Measurements from ENCODE around the gene GNAQ.

GNAQ gene

DNA sequence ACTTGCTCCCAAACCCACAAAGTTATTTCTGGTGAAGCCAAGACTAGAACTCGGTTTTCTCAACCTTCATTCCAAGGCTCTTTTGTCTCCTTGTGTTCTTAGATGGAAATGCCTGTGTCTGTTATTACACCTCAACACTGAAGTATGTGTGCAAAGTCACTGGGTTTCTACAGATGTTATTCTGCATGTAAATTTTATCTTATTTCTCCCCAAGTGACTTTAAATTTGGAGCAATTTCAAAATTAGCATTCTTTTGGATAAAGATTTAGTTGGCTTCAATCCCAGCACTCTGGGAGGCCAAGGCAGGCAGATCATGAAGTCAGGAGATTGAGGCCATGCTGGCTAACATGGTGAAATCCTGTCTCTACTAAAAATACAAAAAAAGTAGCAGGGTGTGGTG, 279.1 kb downstream of the GNAQ start:
- TF ChIP-seq TCF12 (IDR thresholded peaks at IDR 0.05; ENCODE audit: low read depth): no peak
- no peak for TF ChIP-seq TEAD4 (IDR thresholded peaks at IDR 0.05)
- TF ChIP-seq FOXM1 (IDR thresholded peaks at IDR 0.05; ENCODE audit: borderline replicate concordance, low read depth): no peak
- TF ChIP-seq EP300 (IDR thresholded peaks at IDR 0.05; ENCODE audit: borderline replicate concordance): no peak
- no peak for TF ChIP-seq CEBPB (IDR thresholded peaks at IDR 0.05)

DNA sequence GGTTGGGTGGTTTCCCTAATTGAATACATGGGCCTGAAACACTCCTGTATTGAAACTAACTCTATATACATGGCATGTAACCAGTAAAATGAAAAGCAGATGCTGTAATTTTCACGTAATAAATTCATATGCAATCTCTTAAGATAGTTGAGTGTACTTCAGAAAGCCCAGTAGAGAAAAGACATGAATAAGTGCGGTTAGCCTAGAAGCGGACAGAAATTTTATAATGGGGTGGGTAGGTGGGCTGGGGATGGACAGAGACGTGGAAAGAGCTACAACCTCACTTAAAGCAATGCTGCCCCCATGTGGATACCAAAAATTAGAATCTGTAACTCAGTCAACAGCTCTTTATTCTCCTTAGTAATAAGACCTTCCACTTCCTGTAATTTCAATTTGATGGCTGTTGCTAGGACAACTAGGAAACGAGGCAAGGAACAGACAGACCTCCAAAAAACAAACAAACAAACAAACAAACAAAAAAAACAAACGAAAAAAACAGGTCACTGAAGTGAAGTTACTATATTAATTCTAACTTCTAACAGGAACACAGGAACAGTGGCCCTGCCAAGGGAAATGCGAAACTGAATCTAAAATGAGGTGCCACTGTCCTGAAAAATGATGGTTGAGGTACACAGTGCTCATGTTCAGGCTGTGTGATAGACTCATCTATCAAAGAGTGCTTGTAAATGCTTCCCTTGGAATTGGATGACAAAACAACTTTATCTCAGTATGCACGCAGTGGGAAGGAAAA, 280.1 kb downstream of the GNAQ start:
- TF ChIP-seq RAD21 (IDR thresholded peaks at IDR 0.05; ENCODE audit: low read depth): peak; percentile 67
- TF ChIP-seq MAX (IDR thresholded peaks at IDR 0.05): no peak

DNA sequence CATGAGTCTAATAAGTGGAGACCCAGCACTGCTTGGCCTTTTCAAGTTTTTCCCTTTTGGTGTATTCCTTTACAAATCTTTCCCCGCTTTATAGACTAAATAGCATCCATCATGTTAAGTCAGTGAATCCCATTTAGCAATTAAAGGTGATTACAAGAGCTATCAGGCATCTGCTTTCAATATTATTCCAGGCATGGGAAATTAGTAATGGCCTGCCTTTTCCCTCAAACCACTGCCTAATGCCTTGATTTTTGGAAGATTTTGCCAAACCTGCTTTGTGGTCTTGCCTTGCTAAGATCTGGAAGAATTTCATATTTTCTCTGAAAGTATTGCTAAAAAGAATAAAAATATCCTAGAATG, 280.6 kb downstream of the GNAQ start:
- TF ChIP-seq CEBPB (IDR thresholded peaks at IDR 0.05) (no peak), YY1 (IDR thresholded peaks at IDR 0.05; ENCODE audit: low read depth) (no peak), NFIC (IDR thresholded peaks at IDR 0.05) (no peak), ZBTB7A (IDR thresholded peaks at IDR 0.05; ENCODE audit: low read depth) (no peak)
- TF ChIP-seq, protein P1, sequence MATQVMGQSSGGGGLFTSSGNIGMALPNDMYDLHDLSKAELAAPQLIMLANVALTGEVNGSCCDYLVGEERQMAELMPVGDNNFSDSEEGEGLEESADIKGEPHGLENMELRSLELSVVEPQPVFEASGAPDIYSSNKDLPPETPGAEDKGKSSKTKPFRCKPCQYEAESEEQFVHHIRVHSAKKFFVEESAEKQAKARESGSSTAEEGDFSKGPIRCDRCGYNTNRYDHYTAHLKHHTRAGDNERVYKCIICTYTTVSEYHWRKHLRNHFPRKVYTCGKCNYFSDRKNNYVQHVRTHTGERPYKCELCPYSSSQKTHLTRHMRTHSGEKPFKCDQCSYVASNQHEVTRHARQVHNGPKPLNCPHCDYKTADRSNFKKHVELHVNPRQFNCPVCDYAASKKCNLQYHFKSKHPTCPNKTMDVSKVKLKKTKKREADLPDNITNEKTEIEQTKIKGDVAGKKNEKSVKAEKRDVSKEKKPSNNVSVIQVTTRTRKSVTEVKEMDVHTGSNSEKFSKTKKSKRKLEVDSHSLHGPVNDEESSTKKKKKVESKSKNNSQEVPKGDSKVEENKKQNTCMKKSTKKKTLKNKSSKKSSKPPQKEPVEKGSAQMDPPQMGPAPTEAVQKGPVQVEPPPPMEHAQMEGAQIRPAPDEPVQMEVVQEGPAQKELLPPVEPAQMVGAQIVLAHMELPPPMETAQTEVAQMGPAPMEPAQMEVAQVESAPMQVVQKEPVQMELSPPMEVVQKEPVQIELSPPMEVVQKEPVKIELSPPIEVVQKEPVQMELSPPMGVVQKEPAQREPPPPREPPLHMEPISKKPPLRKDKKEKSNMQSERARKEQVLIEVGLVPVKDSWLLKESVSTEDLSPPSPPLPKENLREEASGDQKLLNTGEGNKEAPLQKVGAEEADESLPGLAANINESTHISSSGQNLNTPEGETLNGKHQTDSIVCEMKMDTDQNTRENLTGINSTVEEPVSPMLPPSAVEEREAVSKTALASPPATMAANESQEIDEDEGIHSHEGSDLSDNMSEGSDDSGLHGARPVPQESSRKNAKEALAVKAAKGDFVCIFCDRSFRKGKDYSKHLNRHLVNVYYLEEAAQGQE (IDR thresholded peaks at IDR 0.05; ENCODE audit: low read depth): no peak

- TF ChIP-seq TEAD4 (IDR thresholded peaks at IDR 0.05): no peak
- no peak for TF ChIP-seq CEBPB (IDR thresholded peaks at IDR 0.05)
- TF ChIP-seq, protein P1 (IDR thresholded peaks at IDR 0.05; ENCODE audit: low read depth): no peak
- TF ChIP-seq EP300 (IDR thresholded peaks at IDR 0.05; ENCODE audit: borderline replicate concordance): no peak
- TF ChIP-seq EGR1 (IDR thresholded peaks at IDR 0.05): no peak
- TF ChIP-seq, protein P2, sequence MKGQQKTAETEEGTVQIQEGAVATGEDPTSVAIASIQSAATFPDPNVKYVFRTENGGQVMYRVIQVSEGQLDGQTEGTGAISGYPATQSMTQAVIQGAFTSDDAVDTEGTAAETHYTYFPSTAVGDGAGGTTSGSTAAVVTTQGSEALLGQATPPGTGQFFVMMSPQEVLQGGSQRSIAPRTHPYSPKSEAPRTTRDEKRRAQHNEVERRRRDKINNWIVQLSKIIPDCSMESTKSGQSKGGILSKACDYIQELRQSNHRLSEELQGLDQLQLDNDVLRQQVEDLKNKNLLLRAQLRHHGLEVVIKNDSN (IDR thresholded peaks at IDR 0.05): no peak
- TF ChIP-seq CREB1 (IDR thresholded peaks at IDR 0.05; ENCODE audit: low read depth): no peak
- no peak for TF ChIP-seq RAD21 (IDR thresholded peaks at IDR 0.05; ENCODE audit: low read depth)
- TF ChIP-seq YY1 (IDR thresholded peaks at IDR 0.05; ENCODE audit: low read depth): no peak
- TF ChIP-seq FOXM1 (IDR thresholded peaks at IDR 0.05; ENCODE audit: borderline replicate concordance, low read depth): no peak
- TF ChIP-seq MAX (IDR thresholded peaks at IDR 0.05): no peak
- no peak for TF ChIP-seq TAF1 (IDR thresholded peaks at IDR 0.05; ENCODE audit: low read depth)
- TF ChIP-seq NFIC (IDR thresholded peaks at IDR 0.05): no peak
- no peak for TF ChIP-seq TCF12 (IDR thresholded peaks at IDR 0.05; ENCODE audit: low read depth)
- TF ChIP-seq ZBTB7A (IDR thresholded peaks at IDR 0.05; ENCODE audit: low read depth): no peak
Measured at GRCh38 chr9:77750284-77750683, 281.3 kb downstream of the GNAQ start.

DNA sequence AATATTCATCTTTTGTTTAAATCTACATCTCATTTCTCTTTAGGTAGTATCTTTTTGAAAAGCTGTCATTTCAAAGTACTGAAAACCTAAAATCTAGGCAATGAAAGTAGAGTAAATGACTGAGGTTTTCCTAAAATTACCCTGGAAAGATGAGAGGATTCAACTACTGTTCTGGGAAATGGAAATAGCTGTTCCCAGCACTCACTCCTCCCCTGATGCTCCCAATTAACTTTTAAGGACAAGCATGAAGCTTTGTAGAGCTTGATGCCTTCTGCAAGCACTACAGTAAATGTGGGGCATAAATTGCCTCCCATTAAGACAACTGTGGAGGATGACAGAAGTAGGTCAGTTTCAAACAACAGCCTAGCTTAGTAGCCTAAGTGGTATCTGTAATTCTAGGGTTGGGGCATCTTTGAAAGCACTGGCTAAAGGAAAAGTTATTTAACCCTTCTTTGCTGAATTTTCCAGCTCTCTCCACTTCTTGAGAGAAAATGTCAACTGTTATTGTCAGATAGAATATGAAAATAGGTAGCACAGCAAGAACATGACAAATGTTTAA, 283.3 kb downstream of the GNAQ start:
- no peak for TF ChIP-seq EGR1 (IDR thresholded peaks at IDR 0.05)
- no peak for TF ChIP-seq ZBTB7A (IDR thresholded peaks at IDR 0.05; ENCODE audit: low read depth)
- no peak for TF ChIP-seq TAF1 (IDR thresholded peaks at IDR 0.05; ENCODE audit: low read depth)
- no peak for TF ChIP-seq TEAD4 (IDR thresholded peaks at IDR 0.05)
- TF ChIP-seq, protein P2 (IDR thresholded peaks at IDR 0.05): no peak
- TF ChIP-seq CREB1 (IDR thresholded peaks at IDR 0.05; ENCODE audit: low read depth): no peak
- no peak for TF ChIP-seq FOXM1 (IDR thresholded peaks at IDR 0.05; ENCODE audit: borderline replicate concordance, low read depth)
- no peak for TF ChIP-seq NFIC (IDR thresholded peaks at IDR 0.05)

DNA sequence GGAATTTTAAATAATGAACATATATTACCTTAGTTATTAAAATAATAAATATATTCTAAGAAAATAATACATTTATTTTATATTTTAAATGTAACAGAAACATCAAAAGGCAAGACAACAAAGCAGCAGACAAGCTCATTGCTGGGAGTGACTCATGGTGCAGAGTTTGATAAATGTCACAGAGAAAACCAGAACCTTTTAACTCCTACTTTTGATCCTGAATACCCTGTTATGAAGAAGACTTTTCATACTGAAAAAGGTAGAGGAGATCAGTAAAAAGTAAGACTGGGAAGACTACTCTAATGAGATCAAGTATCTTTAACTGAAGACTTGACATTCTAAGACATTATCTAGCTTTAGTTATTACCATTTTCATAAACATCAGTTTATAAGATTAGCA, 284.4 kb downstream of the GNAQ start:
- TF ChIP-seq, protein P2 (IDR thresholded peaks at IDR 0.05): no peak
- TF ChIP-seq ZBTB7A (IDR thresholded peaks at IDR 0.05; ENCODE audit: low read depth) (no peak), EP300 (IDR thresholded peaks at IDR 0.05; ENCODE audit: borderline replicate concordance) (no peak), FOXM1 (IDR thresholded peaks at IDR 0.05; ENCODE audit: borderline replicate concordance, low read depth) (no peak), TCF12 (IDR thresholded peaks at IDR 0.05; ENCODE audit: low read depth) (no peak), CREB1 (IDR thresholded peaks at IDR 0.05; ENCODE audit: low read depth) (no peak), EGR1 (IDR thresholded peaks at IDR 0.05) (no peak), CEBPB (IDR thresholded peaks at IDR 0.05) (no peak), YY1 (IDR thresholded peaks at IDR 0.05; ENCODE audit: low read depth) (no peak), RAD21 (IDR thresholded peaks at IDR 0.05; ENCODE audit: low read depth) (no peak), TAF1 (IDR thresholded peaks at IDR 0.05; ENCODE audit: low read depth) (no peak), NFIC (IDR thresholded peaks at IDR 0.05) (no peak), TEAD4 (IDR thresholded peaks at IDR 0.05) (no peak), MAX (IDR thresholded peaks at IDR 0.05) (no peak)
- TF ChIP-seq, protein P1 (IDR thresholded peaks at IDR 0.05; ENCODE audit: low read depth): no peak

Measured in Ishikawa (cell line).